IMR-90 (cell line): ENCODE data around the gene MTOR. TPM values are rescaled to one million over a fixed set of nuclear protein-coding genes. Genes with fewer than 3 reads are reported as not detected.

Experiments
- ATAC-seq: fragments of 200-7000 bp; cut with Tn5 transposase; 2 replicates; pipeline ENCODE4 v1.9.1; 2020; ENCODE audit warnings: low read depth, mild to moderate bottlenecking, moderate library complexity
- BruUV-seq: library from RNA; stranded (reverse); fragments of 400-500 nt; replicated peaks from 2 replicates; lab custom pipeline; 2021; lab: Mats Ljungman, UMichigan
- CTCF ChIA-PET: fragments of 300-600 bp; formaldehyde crosslinking; extraction: SDS; loops from one replicate; lab custom pipeline; 2021; ENCODE audit warnings: antibody characterized with exemption; lab: Yijun Ruan, JAX
- POLR2A ChIA-PET: fragments of 300-600 bp; sonication (Branson Sonifier 250); formaldehyde crosslinking; loops from one replicate; lab custom pipeline; 2022; ENCODE audit warnings: antibody characterized with exemption; ENCODE audit not compliant: unreplicated experiment; lab: Charles Lee
- DNase-seq: peaks from one replicate; pipeline ENCODE4 v3.0.0; 2013
- H2AFZ ChIP-seq: replicated peaks from 2 replicates; pipeline ENCODE3; 2013; ENCODE audit warnings: low read length, mild to moderate bottlenecking; ENCODE audit not compliant: poor library complexity
- H2AK5ac ChIP-seq: 2 replicates; pipeline ENCODE4 v1.6.1; 2013; ENCODE audit warnings: low read depth, low read length, inconsistent platforms
- H2AK9ac ChIP-seq: replicated peaks from 2 replicates; pipeline ENCODE3; 2013; ENCODE audit warnings: mild to moderate bottlenecking, low read depth, low read length, moderate library complexity; ENCODE audit not compliant: poor library complexity
- H2BK120ac ChIP-seq: 2 replicates; pipeline ENCODE4 v1.6.1; 2013; ENCODE audit warnings: low read depth, low read length, inconsistent platforms
- H2BK15ac ChIP-seq: 3 replicates; pipeline ENCODE4 v1.6.1; 2013; ENCODE audit warnings: low read depth, low read length, inconsistent platforms
- H2BK20ac ChIP-seq: 2 replicates; pipeline ENCODE4 v1.6.1; 2013; ENCODE audit warnings: low read depth, mild to moderate bottlenecking, inconsistent platforms, low read length, moderate library complexity
- H2BK5ac ChIP-seq: 2 replicates; pipeline ENCODE4 v1.6.1; 2013; ENCODE audit warnings: mild to moderate bottlenecking, low read depth, low read length, inconsistent platforms; ENCODE audit not compliant: poor library complexity, severe bottlenecking
- H3K14ac ChIP-seq: replicated peaks from 2 replicates; pipeline ENCODE4 v1.6.1; 2013; ENCODE audit warnings: low read depth, low read length, inconsistent platforms
- H3K18ac ChIP-seq: 2 replicates; pipeline ENCODE4 v1.6.1; 2013; ENCODE audit warnings: low read depth, low read length, control low read depth
- H3K23ac ChIP-seq: 2 replicates; pipeline ENCODE4 v1.6.1; 2013; ENCODE audit warnings: low read depth, low read length, inconsistent platforms
- H3K27ac ChIP-seq: 2 replicates; pipeline ENCODE4 v1.5.1; 2013; ENCODE audit warnings: mild to moderate bottlenecking, control low read depth, low read length; ENCODE audit not compliant: insufficient read depth
- H3K27me3 ChIP-seq: 2 replicates; pipeline ENCODE4 v1.6.1; 2013; ENCODE audit warnings: low read length; ENCODE audit not compliant: control insufficient read depth, insufficient read depth
- H3K36me3 ChIP-seq: 2 replicates; pipeline ENCODE4 v1.6.1; 2013; ENCODE audit warnings: low read length, mixed read lengths; ENCODE audit not compliant: control insufficient read depth, insufficient read depth
- H3K4ac ChIP-seq: 2 replicates; pipeline ENCODE4 v1.6.1; 2013; ENCODE audit warnings: low read depth, low read length, inconsistent platforms
- H3K4me1 ChIP-seq: 2 replicates; pipeline ENCODE4 v1.6.1; 2013; ENCODE audit warnings: low read length, mixed read lengths; ENCODE audit not compliant: control insufficient read depth, insufficient read depth
- H3K4me2 ChIP-seq: 2 replicates; pipeline ENCODE4 v1.6.1; 2013; ENCODE audit warnings: low read depth, mild to moderate bottlenecking, control low read depth, low read length, moderate library complexity
- H3K4me3 ChIP-seq: 2 replicates; pipeline ENCODE4 v1.5.1; 2013; ENCODE audit warnings: low read depth, mild to moderate bottlenecking, control low read depth, low read length, moderate library complexity; ENCODE audit not compliant: insufficient read depth
- H3K56ac ChIP-seq: 2 replicates; pipeline ENCODE4 v1.6.1; 2013; ENCODE audit warnings: low read length, inconsistent platforms; ENCODE audit not compliant: insufficient read depth; ENCODE audit errors: extremely low read depth
- H3K79me1 ChIP-seq, 2 experiments: 2 replicates each; pipeline ENCODE4 v1.6.1; 2013; ENCODE audit warnings: low read length in 2 of 2, inconsistent platforms in 1 of 2, low read depth in 1 of 2
- H3K9ac ChIP-seq: 2 replicates; pipeline ENCODE4 v1.6.1; 2013; ENCODE audit warnings: low read depth, low read length, control low read depth
- H3K9me1 ChIP-seq: 2 replicates; pipeline ENCODE4 v1.6.1; 2013; ENCODE audit warnings: low read length, inconsistent platforms; ENCODE audit not compliant: insufficient read depth
- H3K9me3 ChIP-seq: 2 replicates; pipeline ENCODE4 v1.6.1; 2013; ENCODE audit warnings: low read length; ENCODE audit not compliant: control insufficient read depth, insufficient read depth
- H4K20me1 ChIP-seq: 2 replicates; pipeline ENCODE4 v1.6.1; 2013; ENCODE audit warnings: low read length, inconsistent platforms; ENCODE audit not compliant: insufficient read depth
- H4K5ac ChIP-seq: 2 replicates; pipeline ENCODE4 v1.6.1; 2013; ENCODE audit warnings: mild to moderate bottlenecking, low read depth, low read length, control low read depth
- H4K8ac ChIP-seq, 2 experiments: 2 replicates each; pipeline ENCODE4 v1.6.1; 2013; ENCODE audit warnings: low read depth in 2 of 2, low read length in 2 of 2, control low read depth in 1 of 2, inconsistent platforms in 1 of 2
- H4K91ac ChIP-seq: 2 replicates; pipeline ENCODE4 v1.6.1; 2013; ENCODE audit warnings: low read depth, low read length, inconsistent platforms; ENCODE audit not compliant: insufficient read depth
- BHLHE40 ChIP-seq: fragments of 150-350 bp; IDR thresholded peaks from 2 replicates; pipeline ENCODE4 v1.6.1; 2016; ENCODE audit warnings: mild to moderate bottlenecking, low read depth, low read length
- CEBPB ChIP-seq: IDR thresholded peaks from 2 replicates; pipeline ENCODE4 v1.6.1; 2012; ENCODE audit warnings: low read depth, low read length, improper control_type of control experiment
- CHD1 ChIP-seq: IDR thresholded peaks from 2 replicates; pipeline ENCODE4 v1.6.1; 2012; ENCODE audit warnings: low read depth, low read length, improper control_type of control experiment
- CTCF ChIP-seq: conservative IDR thresholded peaks from 2 replicates; pipeline ENCODE4 v1.5.1; 2012; ENCODE audit warnings: mild to moderate bottlenecking, low read depth, low read length, improper control_type of control experiment
- ELK1 ChIP-seq: fragments of 150-350 bp; IDR thresholded peaks from 2 replicates; pipeline ENCODE4 v1.6.1; 2016; ENCODE audit warnings: low read depth, mild to moderate bottlenecking, low read length, moderate library complexity, borderline replicate concordance
- FOS ChIP-seq: fragments of 150-350 bp; IDR thresholded peaks from 2 replicates; pipeline ENCODE4 v1.6.1; 2016; ENCODE audit warnings: low read depth, low read length
- MAFK ChIP-seq: IDR thresholded peaks from 2 replicates; pipeline ENCODE4 v1.6.1; 2012; ENCODE audit warnings: low read depth, low read length, improper control_type of control experiment
- MAZ ChIP-seq: IDR thresholded peaks from 2 replicates; pipeline ENCODE4 v1.6.1; 2012; ENCODE audit warnings: low read depth, mild to moderate bottlenecking, low read length, improper control_type of control experiment, moderate library complexity, borderline replicate concordance
- MXI1 ChIP-seq: IDR thresholded peaks from 2 replicates; pipeline ENCODE4 v1.6.1; 2012; ENCODE audit warnings: low read depth, mild to moderate bottlenecking, low read length, moderate library complexity, borderline replicate concordance
- NFE2L2 ChIP-seq: fragments of 150-350 bp; IDR thresholded peaks from 2 replicates; pipeline ENCODE4 v1.6.1; 2016; ENCODE audit warnings: low read depth, mild to moderate bottlenecking, low read length
- POLR2A ChIP-seq: IDR thresholded peaks from 2 replicates; pipeline ENCODE4 v1.6.1; 2012; ENCODE audit warnings: mild to moderate bottlenecking, low read depth, low read length
- RAD21 ChIP-seq: IDR thresholded peaks from 2 replicates; pipeline ENCODE4 v1.6.1; 2012; ENCODE audit warnings: low read length, improper control_type of control experiment
- RCOR1 ChIP-seq: IDR thresholded peaks from 2 replicates; pipeline ENCODE4 v1.6.1; 2012; ENCODE audit warnings: mild to moderate bottlenecking, low read length, improper control_type of control experiment; ENCODE audit not compliant: insufficient replicate concordance
- RFX5 ChIP-seq: IDR thresholded peaks from 2 replicates; pipeline ENCODE4 v1.8.0; 2012; ENCODE audit warnings: low read depth, mild to moderate bottlenecking, low read length, moderate library complexity
- SMC3 ChIP-seq: fragments of 150-350 bp; IDR thresholded peaks from 2 replicates; pipeline ENCODE4 v1.6.1; 2016; ENCODE audit warnings: low read depth, mild to moderate bottlenecking, antibody characterized with exemption, low read length, moderate library complexity
- WGBS, 2 experiments: methylation state at CpG; one replicate each; pipeline versions ENCODE4 v1.1.5 to v1.1.7; 2013; ENCODE audit warnings: missing lambda C conversion rate in 2 of 2; ENCODE audit not compliant: insufficient read length in 1 of 2; ENCODE audit errors: extremely low coverage in 2 of 2; 5-methylcytosine and 5-hydroxymethylcytosine counted together
- dilution Hi-C: fragments of 300-500 bp; cut with HindIII; formaldehyde crosslinking; loops from one replicate; pipeline ENCODE4 v1.14.3; 2018; ENCODE audit warnings: low sequenced_read_pairs; ENCODE audit not compliant: unreplicated experiment
- in situ Hi-C: fragments of 300-500 bp; cut with MboI; formaldehyde crosslinking; loops from 3 replicates; pipeline ENCODE4 v1.14.3; 2019; ENCODE audit warnings: low sequenced_read_pairs, inconsistent platforms, mixed read lengths
- intact Hi-C: fragments of 100-400 bp; cut with micrococcal nuclease; formaldehyde crosslinking; loops from 2 replicates; pipeline ENCODE4 v1.10.0; 2022
- polyA plus RNA-seq, 3 experiments: library from polyadenylated mRNA; depleted of rRNA; stranded (reverse); fragments of >200 nt; gene quantifications; 2 replicates each; pipeline ENCODE4 v1.2.3, GENCODE V29; 2012; ENCODE audit warnings: low replicate concordance in 1 of 3
- total RNA-seq: library from RNA; depleted of rRNA; stranded (reverse); fragments of >200 nt; gene quantifications from 2 replicates; pipeline ENCODE4 v1.2.3, GENCODE V29; 2012
- TF ChIP-seq, protein P1 (sequence below): fragments of 150-350 bp; IDR thresholded peaks from 2 replicates; pipeline ENCODE4 v1.6.1; 2017; ENCODE audit warnings: mild to moderate bottlenecking, antibody characterized with exemption, low read length, low read depth

Gene MTOR
- total and polyA plus RNA-seq, 2 of the 4 experiments (the other 2 are of a cell fraction): 19.2 to 36.7 TPM

GRCh38 chr1:11233208-11233607 is 29.1 kb downstream of the MTOR start:
- Histone ChIP-seq H3K9me3 (no peaks in the 10 kb centered on the region), H4K8ac (no peak overlapping the region), H3K4ac (no peak overlapping the region), H3K14ac (no peak overlapping the region), H3K56ac (no peak overlapping the region), H3K4me1 (no peaks in the 10 kb centered on the region), H2BK120ac (no peak overlapping the region), H2AK9ac (no peak overlapping the region), H2AFZ (no peak overlapping the region), H3K27ac (no peak overlapping the region), H2BK15ac (no peak overlapping the region), H3K23ac (no peak overlapping the region), H3K18ac (no peak overlapping the region), H3K79me1 (no peaks in the 10 kb centered on the region), H3K27me3 (no peaks in the 10 kb centered on the region), H2BK5ac (no peak overlapping the region), H3K36me3 (peaks cover 67% of the 10 kb centered on the region), H3K4me2 (no peak overlapping the region), H3K9ac (no peak overlapping the region), H4K5ac (no peak overlapping the region), H4K91ac (no peak overlapping the region), H3K4me3 (no peak overlapping the region), H4K20me1 (no peaks in the 10 kb centered on the region), H2AK5ac (no peak overlapping the region), H3K9me1 (no peaks in the 10 kb centered on the region), H2BK20ac (no peak overlapping the region)
- ChIA-PET POLR2A (no interaction called here), CTCF (interaction anchor here (0.6 to 1.0 kb wide), 2 partner anchors 131 to 195 kb away, joined by 3 to 5 read pairs; no protein-coding TSS in a partner anchor)
- in situ Hi-C loops (no loop called here), dilution Hi-C loops (no loop called here), intact Hi-C loops (no loop called here)
- DNase-seq (no peak), ATAC-seq (no peak)
- TF ChIP-seq BHLHE40 (no peak), ELK1 (no peak), NFE2L2 (no peak), RAD21 (no peak), POLR2A (no peak), CTCF (no peak), RCOR1 (no peak), MXI1 (no peak), FOS (no peak), RFX5 (no peak), MAZ (no peak), CHD1 (no peak), CEBPB (no peak), SMC3 (no peak), MAFK (no peak)
- TF ChIP-seq, protein P1, sequence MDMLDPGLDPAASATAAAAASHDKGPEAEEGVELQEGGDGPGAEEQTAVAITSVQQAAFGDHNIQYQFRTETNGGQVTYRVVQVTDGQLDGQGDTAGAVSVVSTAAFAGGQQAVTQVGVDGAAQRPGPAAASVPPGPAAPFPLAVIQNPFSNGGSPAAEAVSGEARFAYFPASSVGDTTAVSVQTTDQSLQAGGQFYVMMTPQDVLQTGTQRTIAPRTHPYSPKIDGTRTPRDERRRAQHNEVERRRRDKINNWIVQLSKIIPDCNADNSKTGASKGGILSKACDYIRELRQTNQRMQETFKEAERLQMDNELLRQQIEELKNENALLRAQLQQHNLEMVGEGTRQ: no peak
- no TSS peak for BruUV-seq
- WGBS, 2 experiments: no CpG with 5 or more reads among the region's 2 CpGs
